HepG2 (cell line): ENCODE results near the gene LYZL6. TPM values are rescaled to one million over a fixed set of nuclear protein-coding genes. Genes with fewer than 3 reads are reported as not detected.

Source experiments
- DNMT1 ChIP-seq: sonication (generic); formaldehyde crosslinking; IDR thresholded peaks from 2 replicates; pipeline ENCODE4 v1.5.1; 2020; ENCODE audit warnings: mild to moderate bottlenecking, missing genetic modification reagents
- GRHL1 ChIP-seq: sonication (generic); formaldehyde crosslinking; conservative IDR thresholded peaks from 2 replicates; pipeline ENCODE4 v1.8.0; 2022; ENCODE audit warnings: missing genetic modification reagents
- HNF4G ChIP-seq, 2 experiments: sonication (generic) in 1 of 2; formaldehyde crosslinking in 1 of 2; IDR thresholded peaks; 2 replicates each; pipeline versions ENCODE4 v1.4.0 to v1.6.1; 2011 to 2020; ENCODE audit warnings: borderline replicate concordance in 2 of 2, low read depth in 2 of 2, mild to moderate bottlenecking in 2 of 2, low read length in 1 of 2, missing genetic modification reagents in 1 of 2, moderate library complexity in 1 of 2
- KAT8 ChIP-seq: IDR thresholded peaks from 2 replicates; pipeline ENCODE4 v1.6.1; 2016; ENCODE audit warnings: missing genetic modification reagents, missing compliant biosample characterization
- NFE2L1 ChIP-seq: sonication (generic); formaldehyde crosslinking; IDR thresholded peaks from 2 replicates; pipeline ENCODE4 v1.4.0; 2020; ENCODE audit warnings: missing genetic modification reagents, mild to moderate bottlenecking, borderline replicate concordance
- NFE2L2 ChIP-seq: fragments of 150-350 bp; IDR thresholded peaks from 2 replicates; pipeline ENCODE4 v1.6.1; 2014; ENCODE audit warnings: low read length
- RBAK ChIP-seq: sonication (generic); formaldehyde crosslinking; IDR thresholded peaks from 2 replicates; pipeline ENCODE4 v1.5.1; 2020; ENCODE audit warnings: mild to moderate bottlenecking, missing genetic modification reagents
- RNF219 ChIP-seq: sonication (generic); formaldehyde crosslinking; IDR thresholded peaks from 2 replicates; pipeline ENCODE4 v1.5.0; 2020; ENCODE audit warnings: mild to moderate bottlenecking, missing genetic modification reagents
- SIX1 ChIP-seq: sonication (generic); formaldehyde crosslinking; IDR thresholded peaks from 2 replicates; pipeline ENCODE4 v1.4.0; 2020; ENCODE audit warnings: missing genetic modification reagents, borderline replicate concordance
- U2AF1 ChIP-seq: fragments of 200-400 bp; formaldehyde crosslinking; optimal IDR thresholded peaks from 2 replicates; pipeline ENCODE3; 2017; ENCODE audit warnings: mild to moderate bottlenecking, low read depth, low read length
- ZBTB42 ChIP-seq: sonication (generic); formaldehyde crosslinking; IDR thresholded peaks from 2 replicates; pipeline ENCODE4 v1.5.0; 2020; ENCODE audit warnings: mild to moderate bottlenecking, missing genetic modification reagents
- ZFP82 ChIP-seq: sonication (generic); formaldehyde crosslinking; IDR thresholded peaks from 2 replicates; pipeline ENCODE4 v1.5.1; 2020; ENCODE audit warnings: mild to moderate bottlenecking, missing genetic modification reagents, borderline replicate concordance
- ZNF225 ChIP-seq: sonication (generic); formaldehyde crosslinking; IDR thresholded peaks from 2 replicates; pipeline ENCODE4 v1.4.0; 2020; ENCODE audit warnings: mild to moderate bottlenecking, missing genetic modification reagents
- ZNF563 ChIP-seq: sonication (generic); formaldehyde crosslinking; IDR thresholded peaks from 2 replicates; pipeline ENCODE4 v1.8.0; 2022; ENCODE audit warnings: mild to moderate bottlenecking, moderate library complexity, missing genetic modification reagents
- polyA plus RNA-seq, 8 experiments: library from polyadenylated mRNA; depleted of rRNA in 3 of 8; stranded (reverse) in 7 of 8; unstranded in 1 of 8; fragments of >200 nt; fragmentation: Illumina TruSeq in 4 of 8; extraction: Trizol in 4 of 8; gene quantifications; 2 replicates each; pipeline versions ENCODE4 v1.2.1 to v1.2.3, GENCODE V29; 2011 to 2016; ENCODE audit warnings: low read depth in 4 of 8, missing spikeins in 1 of 8, mixed read lengths in 1 of 8; ENCODE audit not compliant: insufficient read depth in 1 of 8
- total RNA-seq, 5 experiments: library from RNA; depleted of rRNA; stranded (reverse); fragments of >200 nt; fragmentation: Illumina TruSeq; extraction: Trizol; gene quantifications; 2 replicates each; pipeline ENCODE4 v1.2.3, GENCODE V29; 2016; ENCODE audit warnings: low read depth in 1 of 5
- TF ChIP-seq, protein P1 (sequence below): sonication (generic); formaldehyde crosslinking; IDR thresholded peaks from 2 replicates; pipeline ENCODE4 v1.4.0; 2020; ENCODE audit warnings: mild to moderate bottlenecking, missing genetic modification reagents
- TF ChIP-seq, protein P2 (sequence below): sonication (generic); formaldehyde crosslinking; IDR thresholded peaks from 2 replicates; pipeline ENCODE4 v1.5.0; 2020; ENCODE audit warnings: missing genetic modification reagents
- TF ChIP-seq, protein P3 (sequence below): sonication (generic); formaldehyde crosslinking; IDR thresholded peaks from 2 replicates; pipeline ENCODE4 v1.5.0; 2020; ENCODE audit warnings: missing genetic modification reagents
- TF ChIP-seq, protein P4 (sequence below): sonication (generic); formaldehyde crosslinking; IDR thresholded peaks from 2 replicates; pipeline ENCODE4 v1.8.0; 2022; ENCODE audit warnings: missing genetic modification reagents, mild to moderate bottlenecking, moderate library complexity, borderline replicate concordance

LYZL6 gene
- total and polyA plus RNA-seq, 2 of the 13 experiments (the other 11 are each of a cell fraction or from before 2014, with no cell fraction given): not detected

- TF ChIP-seq ZBTB42 (CRISPR knock-in tag) (no peak), U2AF1 (no peak), ZNF225 (no peak), RBAK (no peak), RNF219 (CRISPR knock-in tag) (no peak), ZFP82 (CRISPR knock-in tag) (no peak), KAT8 (CRISPR knock-in tag) (no peak), NFE2L2 (no peak), GRHL1 (CRISPR knock-in tag) (no peak), ZNF563 (CRISPR knock-in tag) (no peak), SIX1 (no peak), HNF4G (IDR thresholded peaks at IDR 0.05; ENCODE audit: borderline replicate concordance, low read depth, low read length) (peak; percentile 76), HNF4G (CRISPR knock-in tag; IDR thresholded peaks at IDR 0.05; ENCODE audit: borderline replicate concordance, low read depth) (no peak; the same call in 1 of the 2 replicates), DNMT1 (CRISPR knock-in tag) (no peak), NFE2L1 (no peak)
- TF ChIP-seq, protein P1, sequence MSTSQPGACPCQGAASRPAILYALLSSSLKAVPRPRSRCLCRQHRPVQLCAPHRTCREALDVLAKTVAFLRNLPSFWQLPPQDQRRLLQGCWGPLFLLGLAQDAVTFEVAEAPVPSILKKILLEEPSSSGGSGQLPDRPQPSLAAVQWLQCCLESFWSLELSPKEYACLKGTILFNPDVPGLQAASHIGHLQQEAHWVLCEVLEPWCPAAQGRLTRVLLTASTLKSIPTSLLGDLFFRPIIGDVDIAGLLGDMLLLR (CRISPR knock-in tag): no peak
- TF ChIP-seq, protein P2, sequence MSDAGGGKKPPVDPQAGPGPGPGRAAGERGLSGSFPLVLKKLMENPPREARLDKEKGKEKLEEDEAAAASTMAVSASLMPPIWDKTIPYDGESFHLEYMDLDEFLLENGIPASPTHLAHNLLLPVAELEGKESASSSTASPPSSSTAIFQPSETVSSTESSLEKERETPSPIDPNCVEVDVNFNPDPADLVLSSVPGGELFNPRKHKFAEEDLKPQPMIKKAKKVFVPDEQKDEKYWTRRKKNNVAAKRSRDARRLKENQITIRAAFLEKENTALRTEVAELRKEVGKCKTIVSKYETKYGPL (CRISPR knock-in tag): no peak
- TF ChIP-seq, protein P3, sequence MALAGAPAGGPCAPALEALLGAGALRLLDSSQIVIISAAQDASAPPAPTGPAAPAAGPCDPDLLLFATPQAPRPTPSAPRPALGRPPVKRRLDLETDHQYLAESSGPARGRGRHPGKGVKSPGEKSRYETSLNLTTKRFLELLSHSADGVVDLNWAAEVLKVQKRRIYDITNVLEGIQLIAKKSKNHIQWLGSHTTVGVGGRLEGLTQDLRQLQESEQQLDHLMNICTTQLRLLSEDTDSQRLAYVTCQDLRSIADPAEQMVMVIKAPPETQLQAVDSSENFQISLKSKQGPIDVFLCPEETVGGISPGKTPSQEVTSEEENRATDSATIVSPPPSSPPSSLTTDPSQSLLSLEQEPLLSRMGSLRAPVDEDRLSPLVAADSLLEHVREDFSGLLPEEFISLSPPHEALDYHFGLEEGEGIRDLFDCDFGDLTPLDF (CRISPR knock-in tag): no peak
- TF ChIP-seq, protein P4, sequence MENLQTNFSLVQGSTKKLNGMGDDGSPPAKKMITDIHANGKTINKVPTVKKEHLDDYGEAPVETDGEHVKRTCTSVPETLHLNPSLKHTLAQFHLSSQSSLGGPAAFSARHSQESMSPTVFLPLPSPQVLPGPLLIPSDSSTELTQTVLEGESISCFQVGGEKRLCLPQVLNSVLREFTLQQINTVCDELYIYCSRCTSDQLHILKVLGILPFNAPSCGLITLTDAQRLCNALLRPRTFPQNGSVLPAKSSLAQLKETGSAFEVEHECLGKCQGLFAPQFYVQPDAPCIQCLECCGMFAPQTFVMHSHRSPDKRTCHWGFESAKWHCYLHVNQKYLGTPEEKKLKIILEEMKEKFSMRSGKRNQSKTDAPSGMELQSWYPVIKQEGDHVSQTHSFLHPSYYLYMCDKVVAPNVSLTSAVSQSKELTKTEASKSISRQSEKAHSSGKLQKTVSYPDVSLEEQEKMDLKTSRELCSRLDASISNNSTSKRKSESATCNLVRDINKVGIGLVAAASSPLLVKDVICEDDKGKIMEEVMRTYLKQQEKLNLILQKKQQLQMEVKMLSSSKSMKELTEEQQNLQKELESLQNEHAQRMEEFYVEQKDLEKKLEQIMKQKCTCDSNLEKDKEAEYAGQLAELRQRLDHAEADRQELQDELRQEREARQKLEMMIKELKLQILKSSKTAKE (CRISPR knock-in tag): 0 out of 2 replicates have a peak, but pooled peaks have one; percentile 46
Observed at GRCh38 chr17:35981246-35981645, 37.7 kb upstream of the LYZL6 start, which contains the start of gene CCL16 (continued).
